ENCODE data around the gene PCYT1A. TPM values are rescaled to one million over a fixed set of nuclear protein-coding genes. Genes with fewer than 3 reads are reported as not detected.
A peak's percentile ranks its signal among the peaks of the same experiment; 100 is the strongest.

PCYT1A gene
- total RNA-seq, 1 donor from 2014 or later, result 89.6 TPM

DNA sequence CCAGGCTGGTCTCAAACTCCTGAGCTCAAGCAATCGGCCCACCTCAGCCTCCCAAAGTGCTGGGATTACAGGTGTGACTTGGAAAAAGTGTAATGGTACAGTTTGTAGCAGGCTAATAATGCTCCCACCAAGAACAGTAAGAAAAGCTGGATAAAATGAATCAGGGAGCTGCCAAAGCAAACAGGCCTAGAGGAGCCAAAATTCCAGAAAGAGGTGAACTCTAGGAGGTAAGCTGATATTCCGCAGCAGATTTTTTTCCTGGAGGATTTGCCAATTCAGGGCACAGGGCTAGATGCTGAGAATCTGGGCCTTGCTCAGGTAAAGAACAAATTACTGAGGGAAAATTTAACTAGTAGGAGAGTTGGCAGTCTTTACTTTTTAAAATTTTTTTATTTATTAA is 11.0 kb upstream of the PCYT1A start:
- intact Hi-C loops (cut with DNase I), result no loop called here
- DNase-seq (no peak), ATAC-seq (ENCODE audit: poor library complexity) (no peak)

DNA sequence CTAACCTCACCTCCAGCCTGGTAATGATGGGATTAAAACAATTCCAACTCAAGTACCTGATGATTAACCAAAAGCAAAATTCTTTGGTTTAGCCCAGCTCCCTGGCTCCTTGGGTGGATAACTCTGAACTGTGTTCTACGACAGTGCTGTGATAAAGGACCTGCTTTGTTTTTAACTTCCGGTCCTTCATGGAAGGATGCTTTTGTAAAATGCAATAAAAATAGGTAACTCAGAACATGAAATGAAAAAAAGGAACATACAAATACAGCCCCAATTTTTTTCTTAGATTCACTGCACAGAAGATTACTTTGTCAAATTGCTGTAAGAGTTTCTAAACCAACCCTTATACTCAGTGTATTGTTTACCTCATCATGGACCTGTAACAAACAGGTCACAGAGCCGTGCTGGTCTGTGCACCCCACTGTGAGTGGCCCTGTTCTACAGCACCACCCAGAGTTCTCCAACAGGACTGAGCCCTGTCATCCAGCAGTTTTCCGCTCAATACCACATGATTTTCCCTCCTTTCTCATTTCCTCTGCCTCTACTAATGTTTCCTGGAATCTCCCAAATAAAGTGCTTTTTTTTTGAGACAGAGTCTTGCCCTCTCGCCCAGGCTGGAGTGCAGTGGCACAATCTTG is 4.9 kb upstream of the PCYT1A start:
- no peak for DNase-seq
- ATAC-seq (ENCODE audit: poor library complexity), result no peak
- intact Hi-C loops (cut with DNase I), result no loop called here

DNA sequence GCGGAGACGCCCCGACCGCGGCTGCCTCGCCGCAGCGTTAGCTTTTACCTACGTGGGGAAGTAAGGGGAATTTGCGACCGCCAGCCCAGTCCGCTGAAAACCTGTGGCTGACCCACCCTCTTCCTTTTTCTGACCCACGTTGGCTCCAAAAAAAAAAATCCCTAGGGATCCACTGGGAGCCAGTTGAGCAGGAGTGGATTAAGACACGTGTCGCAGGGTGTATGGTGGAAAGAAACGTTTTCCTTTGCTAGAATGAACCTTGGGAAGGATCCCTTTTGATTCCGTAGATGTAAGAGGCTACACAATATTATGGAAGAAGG is 575 bp upstream of the PCYT1A start:
- ATAC-seq (ENCODE audit: poor library complexity) (no peak), DNase-seq (no peak)
- intact Hi-C loops (cut with DNase I), result no loop called here

DNA sequence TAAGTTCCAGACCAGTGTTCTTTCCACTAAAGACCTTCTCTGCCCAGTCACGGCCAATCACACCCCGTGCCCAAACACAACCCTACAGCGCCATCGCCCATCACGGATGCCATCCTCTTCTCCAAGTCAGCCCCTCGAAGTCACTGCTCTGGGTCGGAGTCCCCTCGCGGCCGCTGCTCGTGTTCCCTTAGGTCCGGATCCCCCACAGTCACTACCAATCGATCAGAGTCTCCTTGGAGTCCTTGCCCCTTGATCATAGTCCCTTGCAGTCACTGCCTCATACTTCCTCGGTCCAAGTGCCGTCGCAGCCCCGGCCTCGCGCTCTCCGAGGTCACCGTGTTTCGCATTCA is 461 bp downstream of the PCYT1A start:
- intact Hi-C loops (cut with DNase I), result no loop called here
- ATAC-seq (ENCODE audit: poor library complexity) (peak; percentile 50), DNase-seq (peak; percentile 50)

DNA sequence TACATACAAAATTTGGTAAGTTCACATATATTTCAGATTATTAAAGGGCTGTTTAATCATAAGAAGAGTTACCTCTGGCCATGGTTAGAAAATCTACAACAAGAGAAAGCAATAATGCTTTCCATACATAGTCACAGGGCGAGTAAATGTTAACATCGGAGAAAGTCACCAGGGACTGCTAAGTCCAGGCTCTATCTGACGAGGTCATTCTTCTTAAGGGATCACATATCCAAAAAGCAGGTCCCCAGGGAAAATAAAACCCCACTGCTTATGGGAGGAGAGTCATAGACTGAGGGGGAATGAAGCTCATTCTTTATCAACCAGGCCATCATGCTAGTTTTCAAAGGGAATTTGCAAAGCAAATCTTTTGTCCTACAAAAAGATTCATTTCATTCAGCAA is 3.1 kb downstream of the PCYT1A start:
- intact Hi-C loops (cut with DNase I), result no loop called here
- ATAC-seq (ENCODE audit: poor library complexity) (no peak), DNase-seq (no peak)

DNA sequence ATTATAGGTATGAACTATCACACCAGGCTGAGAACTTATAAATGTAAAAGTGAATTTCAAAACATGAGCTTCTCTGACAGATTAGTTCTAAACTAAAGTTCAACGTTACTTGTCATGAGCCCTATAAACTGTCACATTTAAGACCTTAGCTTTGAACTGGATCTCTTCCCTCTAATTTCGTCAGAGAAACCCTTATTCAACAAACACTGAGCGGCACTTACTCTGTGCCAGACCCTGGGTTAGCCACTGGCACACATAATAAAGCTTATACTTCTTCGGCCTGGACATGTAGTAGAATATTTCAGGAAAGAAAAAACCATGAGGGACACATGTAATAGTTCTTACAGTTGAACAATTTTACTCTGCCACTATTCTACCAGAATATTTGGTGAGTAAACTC is 5.6 kb downstream of the PCYT1A start:
- DNase-seq (no peak), ATAC-seq (ENCODE audit: poor library complexity) (no peak)
- intact Hi-C loops (cut with DNase I), result no loop called here

DNA sequence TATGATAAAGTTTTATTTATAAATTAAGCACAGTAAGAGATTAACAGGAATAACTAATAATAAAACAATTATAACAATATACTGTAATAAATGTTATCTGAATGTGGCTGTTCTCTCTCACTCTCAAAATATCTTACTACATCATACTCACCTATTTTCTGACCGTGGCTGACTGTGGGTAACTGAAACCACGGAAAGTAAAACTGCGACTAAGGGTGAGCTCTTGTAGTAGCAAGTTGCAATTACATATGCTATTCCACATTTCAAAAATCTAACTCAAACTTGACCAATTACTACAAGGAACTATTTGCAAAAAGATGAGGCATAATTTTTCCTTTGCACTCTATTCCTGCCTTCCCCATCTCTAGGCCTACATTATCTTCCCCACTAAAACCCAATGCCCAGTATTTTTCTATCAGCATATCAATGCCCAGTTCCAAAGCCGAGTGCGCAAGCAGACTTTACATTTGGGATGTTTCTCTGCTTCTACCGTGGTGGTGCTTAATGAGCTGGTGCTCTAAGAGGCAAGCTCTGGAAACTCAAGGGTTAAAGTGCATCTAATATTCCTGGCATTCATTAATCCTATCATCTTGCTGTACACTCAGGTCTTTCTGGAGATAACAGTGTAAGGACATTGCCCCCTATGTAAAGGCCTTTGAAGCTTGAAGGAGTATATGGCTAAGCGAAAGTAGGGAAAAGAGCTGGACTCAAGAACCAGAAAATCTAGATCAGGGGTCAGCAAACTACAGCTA is 6.7 kb downstream of the PCYT1A start:
- DNase-seq (no peak), ATAC-seq (ENCODE audit: poor library complexity) (peak; percentile 14)
- intact Hi-C loops (cut with DNase I), result no loop called here

DNA sequence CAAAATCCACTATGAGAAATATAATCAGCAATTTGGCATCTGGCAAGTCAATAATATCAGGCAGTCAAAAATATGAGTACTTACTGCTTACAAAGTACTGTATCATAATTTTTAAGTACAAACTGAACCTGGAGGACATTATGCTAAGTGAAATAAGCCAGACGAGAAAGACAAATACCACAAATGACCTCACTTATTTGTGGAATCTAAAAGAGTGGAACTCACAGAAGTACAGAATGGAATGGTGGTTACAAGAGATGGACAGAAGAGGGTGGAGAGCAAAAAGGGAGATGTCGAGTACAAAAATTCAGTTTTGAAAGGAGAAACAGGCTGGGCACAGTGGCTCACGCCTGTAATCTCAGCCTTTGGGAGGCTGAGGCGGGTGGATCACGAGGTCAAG is 12.4 kb downstream of the PCYT1A start:
- ATAC-seq (ENCODE audit: poor library complexity) (no peak), DNase-seq (no peak)
- intact Hi-C loops (cut with DNase I), result no loop called here

DNA sequence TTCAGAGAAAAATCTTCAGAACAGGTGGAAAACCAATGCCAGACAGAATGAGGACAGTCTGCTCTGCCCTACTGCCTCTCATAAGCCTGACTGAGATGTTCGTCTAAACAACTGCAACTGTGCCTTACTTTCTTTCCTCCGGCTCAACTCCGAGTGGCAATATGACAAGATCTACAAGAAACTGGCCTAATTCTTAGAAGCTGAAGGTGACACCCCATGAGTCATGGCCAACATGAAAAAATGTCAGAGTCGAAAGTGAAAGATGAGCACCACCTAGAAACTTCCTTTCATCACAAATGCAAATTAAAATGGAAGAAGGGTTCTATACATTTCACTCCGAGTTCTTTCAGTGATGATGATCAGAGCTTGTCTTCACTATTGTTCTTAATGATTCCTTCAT is 12.9 kb downstream of the PCYT1A start:
- intact Hi-C loops (cut with DNase I), result no loop called here
- DNase-seq (no peak), ATAC-seq (ENCODE audit: poor library complexity) (no peak)

DNA sequence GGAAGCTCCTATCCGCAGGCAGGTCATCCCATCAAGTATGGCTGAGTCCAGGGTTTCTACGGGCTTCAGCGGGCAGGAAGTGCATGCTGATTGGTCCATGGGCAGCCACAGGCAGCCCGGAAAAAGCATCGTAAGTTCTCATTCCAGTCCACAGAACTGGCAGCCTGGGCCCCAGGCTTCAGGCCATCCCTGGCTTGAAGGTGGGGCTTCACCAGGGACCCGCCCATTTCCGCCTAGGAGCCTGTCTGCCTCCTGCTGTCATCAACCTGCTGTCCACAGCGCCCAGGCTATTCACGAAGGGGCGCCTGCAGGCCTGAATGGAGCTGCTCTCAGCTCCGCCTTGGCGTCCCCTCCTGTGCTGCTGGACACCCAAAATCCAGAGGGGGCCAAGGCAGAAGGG is 13.9 kb downstream of the PCYT1A start:
- intact Hi-C loops (cut with DNase I), result no loop called here
- ATAC-seq (ENCODE audit: poor library complexity) (no peak), DNase-seq (no peak)

DNA sequence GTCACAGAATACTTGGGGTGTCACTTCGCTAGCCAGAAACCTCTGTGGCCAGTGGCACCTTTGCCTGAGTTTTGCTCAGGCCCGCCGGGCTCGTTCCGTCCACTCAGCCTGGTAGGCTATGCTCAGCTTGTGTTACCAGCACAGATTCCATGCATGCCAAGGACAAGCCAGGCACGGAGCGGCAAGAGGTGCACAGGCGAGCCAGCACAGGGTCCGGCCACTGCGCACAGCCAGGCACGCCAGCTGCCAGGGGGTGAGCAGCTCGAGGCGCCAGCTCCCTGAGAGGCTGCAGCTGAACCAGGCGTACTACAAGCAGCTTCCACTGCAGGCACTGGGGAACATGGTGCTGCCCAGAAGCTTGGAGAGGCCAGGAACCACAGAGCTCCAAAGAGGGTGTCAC is 14.7 kb downstream of the PCYT1A start:
- intact Hi-C loops (cut with DNase I), result no loop called here
- peak; percentile 77 for DNase-seq

DNA sequence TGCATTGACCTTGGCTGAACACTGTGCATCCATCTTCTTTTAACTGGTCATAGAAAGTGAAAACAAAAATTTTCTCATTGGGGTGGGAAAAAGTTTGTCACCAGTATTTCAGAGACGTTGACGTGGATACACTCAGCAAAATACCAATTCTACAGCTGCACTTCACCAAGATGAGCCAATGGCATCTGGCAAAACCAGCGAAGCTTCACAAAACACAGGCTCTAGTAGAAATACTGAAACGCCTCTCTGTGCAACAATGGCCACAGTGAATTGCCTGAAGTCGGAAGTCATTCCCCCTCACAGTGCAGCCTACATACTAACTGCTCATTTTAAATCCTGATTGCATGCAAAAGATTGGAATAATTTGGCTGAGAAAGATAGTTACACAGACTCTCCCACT is 17.0 kb downstream of the PCYT1A start:
- ATAC-seq (ENCODE audit: poor library complexity) (no peak), DNase-seq (no peak)
- intact Hi-C loops (cut with DNase I), result no loop called here

More for the DNA sequence above, 14.7 kb downstream of the PCYT1A start:
- ATAC-seq (ENCODE audit: poor library complexity), result peak; percentile 90

DNA sequence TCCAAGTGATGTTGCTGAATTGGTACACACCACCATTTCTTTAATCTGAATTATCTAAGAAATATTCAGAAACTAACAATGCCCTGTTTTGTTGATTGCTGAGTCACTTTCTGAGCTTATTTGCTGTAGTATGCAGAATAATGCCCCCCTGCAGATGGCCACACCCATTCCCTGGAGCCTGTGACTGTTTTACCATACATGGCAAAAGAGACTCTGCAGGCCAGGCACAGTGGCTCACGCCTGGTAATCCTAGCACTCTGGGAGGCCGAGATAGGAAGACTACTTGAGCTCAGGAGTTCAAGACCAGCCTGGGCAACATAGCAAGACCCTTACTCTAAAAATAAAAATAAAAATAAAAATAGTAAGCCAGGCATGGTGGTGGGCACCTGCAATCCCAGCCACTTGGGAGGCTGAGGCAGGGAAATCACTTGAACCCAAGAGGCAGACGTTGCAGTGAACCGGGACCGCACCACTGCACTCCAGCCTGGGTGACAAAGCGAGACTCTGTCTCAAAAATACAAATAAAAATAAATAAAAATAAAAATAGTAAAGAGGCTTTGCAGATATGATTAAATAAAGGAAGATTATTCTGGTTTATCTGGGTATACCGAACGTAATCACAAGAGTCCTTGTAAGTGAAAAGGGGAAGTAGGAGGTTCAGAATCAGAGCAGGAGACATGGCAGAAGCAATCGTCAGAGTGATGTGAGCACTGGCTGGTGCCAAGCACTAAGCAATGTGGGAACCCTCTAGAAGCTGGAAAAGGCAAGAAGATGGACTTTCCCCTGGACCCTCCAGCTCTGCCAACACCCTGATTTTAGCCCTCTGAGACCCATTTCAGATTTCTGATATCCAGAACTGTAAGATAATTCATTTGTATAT is 19.0 kb downstream of the PCYT1A start:
- intact Hi-C loops (cut with DNase I), result no loop called here
- ATAC-seq (ENCODE audit: poor library complexity), result no peak
- DNase-seq, result no peak

DNA sequence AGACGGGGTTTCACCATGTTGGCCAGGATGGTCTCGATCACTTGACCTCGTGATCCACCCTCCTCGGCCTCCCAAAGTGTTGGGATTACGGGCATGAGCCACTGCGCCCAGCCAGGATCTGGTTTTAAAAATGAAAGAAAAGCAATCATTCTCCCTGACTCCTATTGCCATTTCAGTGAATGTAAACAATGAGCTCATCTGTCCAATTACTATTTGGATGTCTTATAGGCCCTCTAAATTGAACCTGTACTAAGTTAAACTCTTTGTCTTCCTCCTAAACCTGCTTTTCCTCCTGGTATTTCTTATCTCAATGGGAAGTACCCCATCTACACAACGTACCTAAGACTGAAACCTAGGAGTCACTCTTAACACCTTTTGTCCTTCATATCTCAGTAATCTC is 23.7 kb downstream of the PCYT1A start:
- intact Hi-C loops (cut with DNase I), result no loop called here
- no peak for ATAC-seq (ENCODE audit: poor library complexity)
- no peak for DNase-seq

DNA sequence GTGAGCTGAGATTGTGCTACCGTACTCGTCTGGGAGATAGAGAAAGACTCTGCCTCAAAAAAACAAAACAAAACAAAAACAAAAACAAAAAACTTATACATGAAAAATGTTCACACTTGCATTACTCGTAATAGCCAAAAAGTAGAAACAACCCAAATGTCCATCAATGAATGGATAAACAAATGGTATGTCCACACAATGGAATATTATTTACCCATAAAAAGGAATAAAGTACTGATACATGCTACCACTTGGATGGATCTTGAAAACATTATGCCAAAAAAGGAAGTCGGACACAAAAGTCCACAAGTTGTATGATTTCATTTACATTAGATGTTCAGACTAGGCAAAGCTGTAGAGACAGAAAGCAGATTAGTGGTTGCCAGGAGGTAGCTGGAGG is 26.7 kb downstream of the PCYT1A start:
- DNase-seq (no peak), ATAC-seq (ENCODE audit: poor library complexity) (no peak)
- intact Hi-C loops (cut with DNase I), result no loop called here

DNA sequence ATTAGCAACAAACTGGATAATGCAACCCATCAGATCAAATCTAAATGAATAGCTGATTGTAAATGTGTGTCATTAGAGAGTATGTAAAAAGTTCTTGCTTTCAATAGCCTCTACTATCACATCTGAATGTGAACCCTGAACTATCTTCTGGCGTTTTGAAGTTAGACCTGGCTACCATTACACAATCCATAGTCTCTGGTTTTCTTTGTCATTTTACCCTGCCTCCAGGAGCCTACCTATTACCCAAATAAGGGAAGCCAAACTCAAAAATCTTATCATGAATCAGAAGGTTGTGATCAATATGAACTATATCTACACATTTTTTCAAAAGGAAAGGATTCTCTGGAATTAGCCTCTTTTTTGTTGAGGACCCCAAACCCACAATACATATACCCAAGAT is 31.8 kb downstream of the PCYT1A start:
- DNase-seq (no peak), ATAC-seq (ENCODE audit: poor library complexity) (no peak)
- intact Hi-C loops (cut with DNase I), result no loop called here

DNA sequence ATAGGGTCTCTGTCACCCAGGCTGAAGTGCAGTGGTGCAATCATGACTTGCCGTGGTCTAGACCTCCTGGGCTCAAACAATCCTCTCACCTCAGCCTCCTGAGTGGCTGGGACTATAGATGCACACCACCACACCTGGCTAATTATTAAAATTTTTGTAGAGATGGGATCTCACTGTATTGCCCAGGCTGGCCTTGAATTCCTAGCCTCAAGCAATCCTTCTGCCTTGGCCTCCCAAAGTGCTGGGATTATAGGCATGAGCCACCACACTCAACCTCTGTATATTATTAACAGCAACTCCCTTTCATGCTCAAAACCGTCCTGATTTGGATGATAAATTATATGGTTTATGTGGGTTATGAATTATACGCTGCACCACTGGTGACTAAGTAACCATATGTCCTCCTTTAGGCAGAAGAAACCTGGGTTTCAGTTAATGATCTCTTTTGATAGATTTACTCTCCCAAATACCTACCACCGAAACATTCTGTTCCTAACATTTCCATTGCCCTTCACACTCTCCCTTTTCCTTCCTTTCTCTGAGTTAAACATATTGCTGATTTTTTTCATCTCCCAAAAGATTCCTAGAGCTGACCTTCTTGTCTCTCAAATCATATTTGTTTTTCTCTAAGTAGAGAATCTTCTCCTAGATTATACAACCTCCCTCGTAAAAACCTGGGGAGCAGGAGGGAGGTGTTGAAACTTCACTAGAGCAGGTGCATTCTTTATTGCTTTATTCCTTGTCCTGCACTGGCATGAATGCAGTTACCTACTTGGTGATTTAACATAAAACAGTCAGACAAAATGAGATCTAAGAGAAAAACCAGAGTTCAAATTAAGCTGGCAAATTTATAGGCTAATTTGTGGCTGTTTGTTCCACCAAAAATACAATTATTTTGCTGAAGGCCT is 32.9 kb downstream of the PCYT1A start:
- no peak for DNase-seq
- intact Hi-C loops (cut with DNase I), result loop anchor here (5.0 kb wide), 1 partner anchor 263 kb away; the partner anchor contains the start of gene SMCO1

DNA sequence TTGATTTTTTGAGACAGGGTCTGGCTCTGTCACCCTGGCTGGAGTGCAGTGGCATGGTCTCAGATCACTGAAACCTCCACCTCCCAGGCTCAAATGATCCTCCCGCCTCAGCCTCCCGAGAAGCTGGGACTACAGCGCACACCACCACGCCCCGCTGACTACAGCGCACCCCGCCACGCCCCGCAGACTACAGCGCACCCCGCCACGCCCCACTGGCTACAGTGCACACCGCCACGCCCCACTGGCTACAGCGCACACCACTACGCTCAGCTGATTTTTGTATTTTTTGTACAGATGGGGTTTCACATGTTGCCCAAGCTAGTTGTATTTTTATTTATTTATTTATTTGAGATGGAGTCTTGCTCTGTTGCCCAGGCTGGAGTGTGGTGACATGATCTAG is 35.6 kb downstream of the PCYT1A start:
- ATAC-seq (ENCODE audit: poor library complexity) (no peak), DNase-seq (no peak)
- intact Hi-C loops (cut with DNase I), result loop anchor here (5.0 kb wide), 1 partner anchor 265 kb away; the partner anchor contains the start of gene SMCO1

More for the DNA sequence above, 32.9 kb downstream of the PCYT1A start:
- ATAC-seq (ENCODE audit: poor library complexity), result no peak
